ENCODE measurements around the gene HDGFL2.

Gene HDGFL2

DNA sequence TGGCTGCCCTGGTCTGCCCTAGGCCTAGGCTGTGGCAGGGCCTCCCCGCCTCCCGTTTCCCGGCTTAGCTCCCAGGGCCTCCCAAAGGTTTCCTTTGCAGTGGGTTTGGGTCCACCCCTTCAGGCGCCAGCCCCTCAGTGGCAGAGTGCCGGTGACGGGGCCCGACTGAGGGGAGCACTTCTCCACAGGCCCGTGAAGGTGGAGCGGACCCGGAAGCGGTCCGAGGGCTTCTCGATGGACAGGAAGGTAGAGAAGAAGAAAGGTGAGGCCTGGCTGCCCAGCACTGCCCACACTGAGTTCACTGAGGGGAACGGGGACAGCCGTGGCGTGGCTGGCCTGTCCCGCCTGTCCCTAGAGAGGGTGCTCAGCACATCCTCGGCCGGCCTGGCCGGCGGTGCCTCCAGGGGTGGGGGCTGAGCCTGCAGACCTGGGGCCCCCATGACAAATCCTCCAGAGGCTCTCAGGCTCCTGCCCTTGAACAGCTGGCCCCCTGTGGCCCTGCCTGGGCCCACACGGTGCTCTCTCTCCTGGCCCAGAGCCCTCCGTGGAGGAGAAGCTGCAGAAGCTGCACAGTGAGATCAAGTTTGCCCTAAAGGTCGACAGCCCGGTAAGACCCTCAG lies 25.8 kb downstream of the HDGFL2 start:
- Mint-ChIP-seq H3K36me3 (no peaks in the 10 kb centered on the region), H3K4me1 (ENCODE audit: low read depth) (no peaks in the 10 kb centered on the region), H3K27me3 (no peaks in the 10 kb centered on the region), H3K4me3 (no peak overlapping the region), H3K9me3 (ENCODE audit: low read depth) (no peaks in the 10 kb centered on the region), H3K27ac (no peak overlapping the region)

DNA sequence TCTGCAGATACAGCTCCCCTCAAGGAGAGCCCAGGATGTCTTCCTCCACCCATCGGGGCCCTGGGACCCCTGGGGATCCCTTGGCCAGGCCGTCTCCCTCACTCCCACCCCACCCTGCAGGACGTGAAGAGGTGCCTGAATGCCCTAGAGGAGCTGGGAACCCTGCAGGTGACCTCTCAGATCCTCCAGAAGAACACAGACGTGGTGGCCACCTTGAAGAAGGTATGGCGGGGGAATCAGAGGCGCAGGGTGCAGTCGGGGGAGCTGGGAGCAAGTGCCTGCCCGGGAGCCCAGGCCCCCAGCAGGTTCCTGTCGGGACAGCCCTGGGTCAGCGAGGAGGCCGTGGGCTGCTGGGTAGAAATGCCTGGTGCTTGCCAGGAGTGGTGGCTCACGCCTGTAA lies 26.6 kb downstream of the HDGFL2 start:
- no peaks in the 10 kb centered on the region for H3K36me3 Mint-ChIP-seq
- no peak overlapping the region for H3K27ac Mint-ChIP-seq
- H3K4me3 Mint-ChIP-seq = no peak overlapping the region
- no peaks in the 10 kb centered on the region for H3K4me1 Mint-ChIP-seq (ENCODE audit: low read depth)
- no peaks in the 10 kb centered on the region for H3K27me3 Mint-ChIP-seq
- H3K9me3 Mint-ChIP-seq (ENCODE audit: low read depth) = no peaks in the 10 kb centered on the region

DNA sequence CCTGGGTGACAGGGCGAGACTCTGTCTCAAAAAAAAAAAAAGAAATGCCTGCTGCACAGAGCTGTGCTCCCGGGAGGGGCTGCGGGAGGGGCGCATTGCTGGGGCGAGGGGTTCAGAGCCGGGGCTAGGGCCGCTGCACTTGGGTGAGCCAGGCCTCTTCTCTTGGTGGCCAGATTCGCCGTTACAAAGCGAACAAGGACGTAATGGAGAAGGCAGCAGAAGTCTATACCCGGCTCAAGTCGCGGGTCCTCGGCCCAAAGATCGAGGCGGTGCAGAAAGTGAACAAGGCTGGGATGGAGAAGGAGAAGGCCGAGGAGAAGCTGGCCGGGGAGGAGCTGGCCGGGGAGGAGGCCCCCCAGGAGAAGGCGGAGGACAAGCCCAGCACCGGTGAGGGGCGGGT lies 27.2 kb downstream of the HDGFL2 start:
- Mint-ChIP-seq H3K4me1 (ENCODE audit: low read depth) (no peaks in the 10 kb centered on the region), H3K27ac (no peak overlapping the region), H3K9me3 (ENCODE audit: low read depth) (no peaks in the 10 kb centered on the region), H3K4me3 (no peak overlapping the region), H3K27me3 (no peaks in the 10 kb centered on the region), H3K36me3 (no peaks in the 10 kb centered on the region)

DNA sequence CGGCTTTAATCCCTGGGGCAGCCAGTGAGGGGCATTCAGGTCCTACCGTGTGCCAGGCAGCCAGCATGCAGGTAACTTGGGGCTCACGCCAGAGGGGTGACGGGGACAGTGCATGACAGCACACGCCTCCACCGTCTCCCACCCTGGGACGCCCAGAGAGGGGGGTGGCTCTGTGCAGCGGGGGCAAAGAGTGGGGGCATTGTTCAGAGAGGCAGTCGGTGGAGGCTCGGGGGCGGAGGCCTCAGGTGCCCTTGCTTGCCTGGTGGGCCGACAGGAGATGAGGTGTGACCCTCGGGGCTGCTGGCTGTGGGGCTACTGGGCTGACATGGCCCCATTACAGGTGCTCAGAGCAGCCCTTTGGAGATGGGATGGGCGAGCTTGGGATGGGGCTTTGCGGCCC lies 27.8 kb downstream of the HDGFL2 start:
- Mint-ChIP-seq H3K36me3 (no peaks in the 10 kb centered on the region), H3K9me3 (ENCODE audit: low read depth) (no peaks in the 10 kb centered on the region), H3K4me1 (ENCODE audit: low read depth) (no peaks in the 10 kb centered on the region), H3K27ac (no peak overlapping the region), H3K4me3 (no peak overlapping the region), H3K27me3 (no peaks in the 10 kb centered on the region)

DNA sequence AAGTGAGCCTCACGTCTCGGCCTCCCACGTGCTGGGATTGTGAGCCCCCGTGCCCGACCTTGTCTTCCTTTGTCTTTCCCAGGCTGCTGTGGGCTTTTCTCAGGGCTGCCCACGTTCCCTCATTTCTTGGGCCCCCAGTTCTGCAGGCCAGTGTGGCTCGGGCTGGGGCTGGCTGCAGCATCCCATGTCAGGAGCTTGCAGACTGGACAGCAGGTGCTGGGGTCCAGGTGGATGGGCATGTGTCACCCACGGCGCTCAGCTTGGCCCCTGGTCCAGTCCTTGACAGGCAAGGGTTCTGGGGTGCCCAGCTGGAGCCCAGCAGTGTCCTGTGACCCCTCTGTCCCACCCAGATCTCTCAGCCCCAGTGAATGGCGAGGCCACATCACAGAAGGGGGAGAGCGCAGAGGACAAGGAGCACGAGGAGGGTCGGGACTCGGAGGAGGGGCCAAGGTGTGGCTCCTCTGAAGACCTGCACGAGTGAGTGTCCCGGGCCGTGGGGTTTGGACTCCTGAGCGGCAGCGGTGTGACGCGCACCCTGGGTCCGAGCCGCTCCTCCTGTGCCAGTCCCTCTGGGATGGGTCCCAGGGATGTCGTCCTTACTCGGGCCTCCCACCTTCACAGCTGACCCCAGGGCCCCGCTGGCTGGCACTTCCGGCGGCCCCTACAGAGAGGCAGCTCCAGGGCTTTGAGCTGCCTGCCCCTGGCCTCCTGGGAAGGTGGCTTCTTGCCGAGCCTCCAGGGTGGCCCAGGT lies 28.9 kb downstream of the HDGFL2 start:
- H3K4me3 Mint-ChIP-seq = no peak overlapping the region
- H3K9me3 Mint-ChIP-seq (ENCODE audit: low read depth) = no peaks in the 10 kb centered on the region
- H3K27ac Mint-ChIP-seq = no peak overlapping the region
- no peaks in the 10 kb centered on the region for H3K27me3 Mint-ChIP-seq
- peaks cover 3% of the 10 kb centered on the region for H3K36me3 Mint-ChIP-seq
- H3K4me1 Mint-ChIP-seq (ENCODE audit: low read depth) = no peaks in the 10 kb centered on the region

DNA sequence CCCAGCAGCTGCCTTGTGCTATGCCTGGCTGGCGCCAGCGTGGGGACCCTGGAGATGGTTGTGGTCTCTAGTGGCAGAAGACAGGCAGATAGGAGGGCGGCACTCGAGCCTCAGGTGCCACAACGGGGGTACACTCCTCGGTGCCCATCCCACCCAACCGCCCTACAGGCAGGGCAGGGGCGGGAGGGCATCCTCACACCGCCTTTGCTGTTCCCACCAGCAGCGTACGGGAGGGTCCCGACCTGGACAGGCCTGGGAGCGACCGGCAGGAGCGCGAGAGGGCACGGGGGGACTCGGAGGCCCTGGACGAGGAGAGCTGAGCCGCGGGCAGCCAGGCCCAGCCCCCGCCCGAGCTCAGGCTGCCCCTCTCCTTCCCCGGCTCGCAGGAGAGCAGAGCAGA lies 29.6 kb downstream of the HDGFL2 start:
- Mint-ChIP-seq H3K4me1 (ENCODE audit: low read depth) (no peaks in the 10 kb centered on the region), H3K4me3 (no peak overlapping the region), H3K27ac (no peak overlapping the region), H3K36me3 (peaks cover 6% of the 10 kb centered on the region), H3K9me3 (ENCODE audit: low read depth) (no peaks in the 10 kb centered on the region), H3K27me3 (no peaks in the 10 kb centered on the region)

DNA sequence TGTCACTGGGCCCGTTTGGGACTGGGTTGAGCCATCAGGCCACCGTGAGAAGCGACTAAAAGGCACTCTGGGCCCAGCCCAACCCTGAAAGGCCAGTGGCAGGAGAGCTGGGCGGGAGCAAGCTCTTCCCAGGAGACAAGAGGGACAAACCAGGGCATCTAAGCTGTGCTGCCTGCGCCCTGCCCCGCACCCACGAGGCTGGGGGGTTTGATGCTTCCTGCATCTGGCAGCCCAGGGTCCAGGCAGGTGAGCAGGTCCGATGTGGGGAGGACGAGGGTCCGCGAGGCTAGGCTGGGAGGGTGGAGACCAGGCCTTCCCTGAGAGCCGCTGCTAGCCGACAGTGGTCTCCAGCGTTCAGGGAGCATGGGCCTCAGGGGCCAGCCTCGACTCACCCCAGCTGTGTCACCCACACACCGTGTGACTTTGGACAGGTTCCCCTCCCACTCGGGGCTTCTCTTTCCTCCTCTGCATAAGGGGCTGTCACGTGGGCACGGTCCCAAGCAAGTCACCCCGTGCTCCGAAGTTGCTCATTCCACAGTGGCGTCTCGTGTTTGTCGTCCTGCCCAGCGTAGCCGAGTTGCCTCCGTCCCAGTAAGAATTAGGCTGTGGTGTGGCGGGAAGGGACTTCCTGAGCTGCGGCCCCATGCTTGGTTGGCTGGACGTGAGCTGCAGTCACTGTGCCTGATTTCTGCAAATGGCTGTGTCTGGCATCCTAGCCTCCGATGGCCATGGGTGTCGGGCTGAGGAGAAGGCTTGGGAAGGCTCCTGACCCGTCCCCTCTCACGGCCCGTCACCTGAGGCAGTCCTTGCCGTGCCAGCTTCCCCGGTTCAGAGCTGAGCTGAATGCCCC lies 30.4 kb downstream of the HDGFL2 start:
- H3K36me3 Mint-ChIP-seq = peaks cover 6% of the 10 kb centered on the region
- no peaks in the 10 kb centered on the region for H3K27me3 Mint-ChIP-seq
- no peak overlapping the region for H3K4me3 Mint-ChIP-seq
- H3K27ac Mint-ChIP-seq = no peak overlapping the region
- no peaks in the 10 kb centered on the region for H3K4me1 Mint-ChIP-seq (ENCODE audit: low read depth)
- no peaks in the 10 kb centered on the region for H3K9me3 Mint-ChIP-seq (ENCODE audit: low read depth)

DNA sequence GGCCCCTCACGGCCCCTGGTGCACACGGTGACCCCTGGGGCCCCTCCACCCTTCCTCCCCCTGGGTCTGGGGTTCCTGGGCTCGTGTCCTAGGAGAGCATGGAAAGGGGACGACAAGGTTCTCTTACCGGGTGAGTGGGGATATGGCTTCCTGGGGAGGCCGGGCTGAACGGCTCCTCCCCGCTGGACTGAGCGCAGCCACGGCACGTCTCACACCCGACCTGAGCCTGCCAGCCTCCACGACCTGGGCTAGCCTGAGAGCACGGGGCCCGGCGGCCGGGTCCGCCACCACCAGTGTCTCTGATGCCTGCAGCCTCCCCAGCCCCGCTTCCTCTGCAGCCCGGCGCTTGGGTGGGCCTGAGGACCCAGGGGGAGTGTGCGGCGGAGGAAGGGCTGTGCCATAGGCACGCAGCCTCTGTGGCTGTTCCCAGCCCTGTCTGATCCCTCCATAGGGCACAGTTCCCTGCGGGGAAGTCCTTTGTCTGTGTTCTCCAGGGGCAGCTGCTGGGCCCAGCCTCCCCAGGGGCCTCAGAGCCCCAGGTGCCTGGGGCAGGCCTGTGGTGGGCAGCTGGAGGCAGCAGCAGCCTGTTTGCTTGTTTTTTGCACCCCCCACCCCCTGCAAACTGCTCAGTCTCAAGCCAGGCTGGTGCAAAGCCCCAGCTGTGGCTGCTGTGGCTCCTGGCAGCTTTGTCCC lies 31.2 kb downstream of the HDGFL2 start:
- H3K27ac Mint-ChIP-seq = no peak overlapping the region
- no peaks in the 10 kb centered on the region for H3K27me3 Mint-ChIP-seq
- H3K4me1 Mint-ChIP-seq (ENCODE audit: low read depth) = no peaks in the 10 kb centered on the region
- H3K4me3 Mint-ChIP-seq = no peak overlapping the region
- H3K9me3 Mint-ChIP-seq (ENCODE audit: low read depth) = no peaks in the 10 kb centered on the region
- H3K36me3 Mint-ChIP-seq = peaks cover 6% of the 10 kb centered on the region

DNA sequence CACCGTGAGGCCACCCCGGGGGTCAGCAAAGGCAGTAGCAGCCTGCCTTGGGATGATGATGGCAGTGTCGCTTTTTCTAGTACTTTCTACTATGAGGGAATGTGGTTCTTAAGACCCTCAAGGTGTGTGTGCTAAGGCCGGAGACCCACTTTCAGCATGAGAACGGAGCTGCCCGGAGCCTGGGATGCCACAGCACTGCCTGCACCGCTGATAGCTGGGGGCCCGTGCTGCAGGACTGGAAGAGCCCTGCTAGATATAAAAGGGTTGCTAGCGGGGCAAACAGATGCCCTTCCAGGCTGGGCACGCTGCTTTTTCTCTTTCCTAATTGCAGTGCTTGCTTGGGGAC lies 31.7 kb downstream of the HDGFL2 start:
- no peaks in the 10 kb centered on the region for H3K27me3 Mint-ChIP-seq
- no peaks in the 10 kb centered on the region for H3K4me1 Mint-ChIP-seq (ENCODE audit: low read depth)
- H3K4me3 Mint-ChIP-seq = no peak overlapping the region
- no peak overlapping the region for H3K27ac Mint-ChIP-seq
- H3K9me3 Mint-ChIP-seq (ENCODE audit: low read depth) = no peaks in the 10 kb centered on the region
- H3K36me3 Mint-ChIP-seq = peaks cover 6% of the 10 kb centered on the region

DNA sequence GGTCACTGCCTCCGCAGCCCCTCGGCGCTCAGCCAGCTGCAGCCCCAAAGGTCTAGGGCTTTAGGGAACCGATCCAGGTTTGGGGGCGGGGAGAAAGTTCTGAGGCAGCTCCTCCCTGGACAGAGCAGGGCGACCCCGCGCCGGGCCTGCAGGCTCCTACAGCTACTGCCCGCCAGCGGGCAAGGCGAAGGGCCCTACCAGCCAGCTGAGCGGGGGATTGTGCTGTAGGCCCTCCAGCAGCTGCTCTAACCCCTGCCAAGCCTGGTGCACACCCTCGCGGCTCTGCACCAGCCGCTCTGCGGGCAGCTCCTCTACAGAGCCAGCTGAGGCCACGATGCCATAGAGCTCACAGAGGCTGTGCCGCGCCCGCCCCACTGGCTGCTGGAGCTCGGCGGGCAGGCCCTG lies 32.2 kb downstream of the HDGFL2 start:
- H3K27me3 Mint-ChIP-seq = no peaks in the 10 kb centered on the region
- no peak overlapping the region for H3K27ac Mint-ChIP-seq
- no peak overlapping the region for H3K4me3 Mint-ChIP-seq

DNA sequence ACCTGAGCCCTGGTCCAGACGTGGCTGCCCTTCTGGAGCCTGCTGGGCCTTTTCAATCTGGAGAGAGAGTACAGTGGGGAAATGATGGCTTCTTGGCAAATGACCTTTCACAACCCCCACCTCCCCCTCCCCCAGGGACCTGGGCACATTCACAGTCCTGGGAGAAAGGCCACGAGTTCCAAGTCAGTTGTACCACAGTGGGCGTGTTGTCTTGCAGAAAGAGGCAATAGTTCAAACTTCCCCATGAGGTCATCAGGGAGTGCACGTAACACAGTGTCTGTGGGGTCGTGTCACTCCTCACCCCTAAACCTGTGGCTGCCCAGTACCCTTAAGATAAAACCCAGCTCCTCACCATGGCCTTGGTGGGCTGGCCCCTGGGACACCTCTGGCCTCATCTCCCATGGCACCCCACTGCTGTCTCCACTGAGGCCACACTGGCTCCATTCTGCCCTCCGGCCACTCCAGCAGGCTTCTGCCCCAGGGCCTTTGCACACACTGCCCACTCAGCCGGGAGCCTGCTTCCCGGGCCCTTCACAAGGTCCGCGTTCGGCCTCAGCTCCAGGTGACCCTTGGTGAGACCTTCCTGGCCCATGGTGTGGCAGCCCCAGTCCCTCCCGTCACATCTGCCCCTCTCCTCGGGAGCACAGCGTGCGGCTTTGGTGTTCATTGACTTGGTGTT lies 32.9 kb downstream of the HDGFL2 start:
- Mint-ChIP-seq H3K4me3 (no peak overlapping the region), H3K4me1 (ENCODE audit: low read depth) (no peaks in the 10 kb centered on the region), H3K27ac (no peak overlapping the region), H3K27me3 (no peaks in the 10 kb centered on the region), H3K36me3 (peaks cover 6% of the 10 kb centered on the region), H3K9me3 (ENCODE audit: low read depth) (no peaks in the 10 kb centered on the region)

More for the DNA sequence above, 32.2 kb downstream of the HDGFL2 start:
- Mint-ChIP-seq H3K36me3 (peaks cover 6% of the 10 kb centered on the region), H3K9me3 (ENCODE audit: low read depth) (no peaks in the 10 kb centered on the region), H3K4me1 (ENCODE audit: low read depth) (no peaks in the 10 kb centered on the region)

DNA sequence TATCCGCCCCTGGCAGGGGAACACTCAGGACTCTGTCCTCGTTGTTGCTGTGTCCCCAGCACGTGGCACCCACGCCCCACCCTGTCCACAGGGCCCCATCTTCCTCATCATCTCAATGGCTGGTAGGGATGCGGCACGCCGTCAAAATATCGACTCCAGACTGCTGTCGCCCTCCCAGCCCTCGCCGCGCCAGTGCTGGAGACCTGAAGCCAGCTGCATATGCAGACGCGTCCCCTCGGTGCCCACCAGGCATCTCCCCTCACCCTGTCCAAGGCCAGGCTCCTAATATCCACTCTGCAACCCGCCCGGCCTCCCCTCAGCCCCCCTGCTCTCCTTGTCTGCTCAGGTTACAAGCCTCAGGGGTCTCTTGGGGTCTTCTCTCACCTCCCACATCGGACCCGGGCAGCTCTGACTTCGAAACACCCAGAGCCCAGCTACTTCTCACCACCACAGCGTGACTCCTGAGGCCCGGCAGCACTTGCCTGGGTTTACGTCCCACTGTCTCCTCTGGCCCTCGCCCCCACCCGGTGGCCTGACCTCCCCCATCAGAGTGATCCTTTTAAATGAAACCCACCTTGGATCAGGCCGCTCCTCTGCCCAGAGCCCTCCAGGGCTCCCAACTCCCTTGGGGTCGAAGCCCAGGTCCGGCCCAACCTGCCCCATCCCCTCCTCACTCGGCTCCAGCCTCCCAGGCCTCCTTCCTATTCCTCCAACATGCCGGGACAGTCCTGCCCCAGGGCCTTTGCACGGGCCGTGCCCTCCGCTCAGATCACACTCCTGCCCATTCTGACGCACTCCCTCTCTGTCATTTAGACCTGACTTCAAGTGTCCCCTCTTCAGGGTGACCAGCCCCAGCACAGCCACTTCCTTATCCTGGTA lies 33.7 kb downstream of the HDGFL2 start:
- Mint-ChIP-seq H3K36me3 (peaks cover 6% of the 10 kb centered on the region), H3K27ac (no peak overlapping the region), H3K4me1 (ENCODE audit: low read depth) (no peaks in the 10 kb centered on the region), H3K27me3 (no peaks in the 10 kb centered on the region), H3K4me3 (no peak overlapping the region), H3K9me3 (ENCODE audit: low read depth) (no peaks in the 10 kb centered on the region)

DNA sequence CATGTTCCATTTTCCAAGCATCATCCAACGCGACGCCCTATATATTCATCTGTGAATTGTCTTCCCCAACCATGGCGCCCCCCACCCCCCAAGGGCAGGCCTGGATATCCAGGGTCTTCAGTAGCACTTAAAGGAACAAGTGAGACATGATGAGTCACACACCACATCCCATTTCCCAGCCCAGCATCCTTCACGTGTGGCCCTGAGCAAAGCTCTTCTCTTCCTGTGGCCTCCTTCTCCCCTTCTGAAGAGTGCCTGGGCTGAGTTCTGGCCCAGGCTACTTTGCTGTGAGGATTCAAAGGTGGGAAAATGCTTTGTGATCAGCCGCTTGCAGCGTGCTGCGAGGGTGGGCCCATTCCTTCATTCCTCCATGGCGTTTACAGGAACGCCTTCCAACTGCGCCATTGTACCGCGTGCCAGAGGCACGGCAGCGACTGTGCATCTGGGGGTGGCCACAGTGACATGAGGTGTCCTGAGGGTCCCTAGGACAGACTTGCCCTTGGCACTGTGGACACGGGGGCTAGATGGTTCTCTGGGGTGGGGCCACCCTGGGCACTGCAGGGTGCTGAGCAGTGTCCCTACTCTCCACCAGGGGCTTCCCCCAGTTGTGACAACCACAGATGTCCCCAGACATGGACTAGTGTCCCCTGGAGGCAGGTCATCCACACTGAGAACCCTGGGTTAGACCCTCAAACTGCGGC lies 34.5 kb downstream of the HDGFL2 start:
- Mint-ChIP-seq H3K9me3 (ENCODE audit: low read depth) (no peaks in the 10 kb centered on the region), H3K27me3 (no peaks in the 10 kb centered on the region), H3K4me1 (ENCODE audit: low read depth) (no peaks in the 10 kb centered on the region), H3K36me3 (peaks cover 6% of the 10 kb centered on the region), H3K27ac (no peak overlapping the region), H3K4me3 (no peak overlapping the region)

All from activated naive CD8-positive, alpha-beta T cell (primary cell).